Left lobe of liver (tissue), 2 donors: ENCODE measurements around the gene EEF1A2. TPM values are rescaled to one million over a fixed set of nuclear protein-coding genes. Genes with fewer than 3 reads are reported as not detected.
A peak's percentile ranks its signal among the peaks of the same experiment; 100 is the strongest.

Experiments used
- ATAC-seq: fragments of 200-7000 bp; cut with Tn5 transposase; one replicate; pipeline ENCODE4 v1.9.1; 2020; ENCODE audit warnings: mild to moderate bottlenecking, moderate library complexity
- DNase-seq: peaks from one replicate; pipeline ENCODE4 v3.0.0-alpha.2; 2020; ENCODE audit warnings: low spot score
- total RNA-seq: library from RNA; stranded (reverse); gene quantifications from one replicate; pipeline ENCODE4 v1.2.1, GENCODE V29; 2021
- donor health status: DM: no; HTN: no; CAD: no; lungs with moderate emphysema.
- donor health status: DM: no; HTN: yes; CAD: no.

Gene EEF1A2
- total RNA-seq, 1 donor from 2014 or later = 0.73 TPM

GRCh38 chr20:63471981-63472831 is 26.7 kb downstream of the EEF1A2 start, which contains the start of gene KCNQ2:
KCNQ2 (minus strand) TSS chr20:63472655; CDS start chr20:63472463, 192 bp downstream.
- ATAC-seq = no peak
- no peak for DNase-seq

GRCh38 chr20:63471717-63471980 is 27.2 kb downstream of the EEF1A2 start:
- ATAC-seq (no peak), DNase-seq (no peak)

DNA sequence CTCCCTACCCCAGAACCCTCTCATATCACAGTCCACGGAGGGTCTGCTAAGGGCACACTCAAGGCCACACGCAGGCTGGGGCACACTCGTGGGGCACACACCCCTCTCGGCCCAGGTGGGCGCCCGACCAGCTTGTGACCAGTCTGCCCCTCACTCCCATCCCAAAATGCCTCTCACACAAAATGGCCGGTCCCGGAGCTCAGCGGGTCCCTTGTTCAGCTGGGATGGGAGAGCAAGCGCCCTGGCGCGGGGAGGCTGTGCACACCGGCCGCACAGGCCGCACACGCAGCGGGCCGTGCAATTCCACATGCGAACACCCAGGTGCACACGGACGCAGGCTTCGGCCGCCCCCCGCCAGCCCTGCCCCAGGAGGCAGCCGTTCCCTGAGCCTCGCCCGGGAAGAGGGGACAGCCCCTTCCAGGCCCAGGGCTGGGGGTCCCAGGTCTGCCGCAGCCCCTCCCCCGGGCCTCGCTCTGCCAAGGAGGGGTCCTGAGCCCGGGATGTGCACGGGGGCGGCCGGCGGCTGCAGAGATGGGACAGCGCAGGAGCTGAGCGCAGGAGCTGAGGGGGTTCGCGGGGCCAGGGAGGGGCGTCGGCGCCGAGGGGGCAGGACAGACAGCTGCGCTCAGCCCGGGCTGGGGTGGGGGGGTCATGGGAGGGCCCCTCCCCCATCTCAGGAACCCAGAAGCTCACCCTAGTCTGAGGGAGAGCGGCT is 27.7 kb downstream of the EEF1A2 start:
- DNase-seq = no peak
- ATAC-seq = peak; percentile 31

DNA sequence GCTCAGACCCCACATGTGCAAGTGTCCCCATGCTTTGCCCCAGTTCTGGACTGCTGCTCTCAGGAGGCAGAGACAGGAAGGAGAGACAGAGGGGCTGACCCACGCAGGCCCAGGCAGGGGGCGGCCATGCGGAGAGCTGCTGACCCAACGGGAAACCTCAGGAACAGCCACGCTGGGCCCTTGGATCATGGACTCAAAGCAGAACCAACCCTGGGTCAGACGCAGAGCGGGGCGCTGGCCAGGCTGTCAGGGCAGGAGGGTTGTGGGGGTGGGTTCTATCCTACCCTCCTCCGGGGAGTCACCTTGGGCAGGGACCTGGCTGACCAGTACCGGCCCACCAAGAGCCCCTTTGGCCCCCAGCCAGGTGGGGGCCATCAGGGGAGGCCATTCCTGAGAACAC is 28.5 kb downstream of the EEF1A2 start:
- no peak for DNase-seq
- ATAC-seq = no peak

DNA sequence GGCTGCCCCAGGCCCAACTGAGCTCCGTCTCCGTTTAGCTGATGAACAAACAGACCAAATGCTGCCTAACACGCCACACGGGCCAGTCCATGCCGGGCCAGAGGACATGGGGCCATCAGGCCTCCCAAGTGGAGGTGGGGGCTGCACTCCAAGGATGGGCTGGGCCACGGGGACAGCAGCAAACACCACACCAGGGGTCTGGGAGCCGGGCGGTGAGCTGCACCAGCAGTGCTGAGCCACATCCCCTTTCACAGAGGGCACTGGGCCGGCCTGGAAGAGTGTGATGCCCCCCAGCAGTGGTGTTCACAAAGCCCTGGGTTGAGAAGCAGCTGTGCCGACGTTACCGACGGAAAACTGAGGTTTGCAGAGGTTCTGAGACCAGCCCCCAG is 29.2 kb downstream of the EEF1A2 start:
- ATAC-seq (no peak), DNase-seq (no peak)

DNA sequence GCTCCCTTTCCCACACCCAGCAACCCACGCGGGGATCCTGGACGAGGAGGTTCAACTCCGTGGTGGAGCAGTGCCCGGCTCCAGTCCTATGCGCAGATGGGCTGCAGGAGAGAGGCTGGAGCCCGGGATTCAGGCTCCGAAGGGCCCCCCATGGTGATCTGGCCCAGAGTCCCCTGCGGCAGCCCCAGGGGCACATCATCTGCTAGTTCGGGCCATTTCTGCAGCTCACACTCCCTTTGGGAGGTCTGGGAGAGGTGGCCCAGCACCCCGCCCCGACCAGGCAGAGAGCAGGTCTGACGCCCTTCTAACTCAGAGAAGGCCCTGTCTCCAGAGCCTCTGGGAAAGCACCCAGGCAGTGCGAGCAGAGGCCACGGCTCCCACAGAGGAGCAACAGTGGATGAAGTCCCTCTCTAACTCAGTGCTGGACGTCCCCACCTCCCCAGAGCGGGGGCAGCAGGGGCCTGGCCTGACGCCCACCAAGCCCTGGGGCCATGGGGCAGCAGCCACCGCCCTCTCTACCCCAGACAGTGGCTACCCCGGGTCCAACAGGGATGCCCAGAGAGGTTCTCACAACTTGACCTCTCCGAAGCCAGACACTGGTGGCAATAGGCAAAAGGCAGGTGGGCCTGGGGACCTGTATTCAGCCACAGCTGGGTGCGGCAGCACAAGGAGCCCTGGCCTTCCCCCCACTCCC is 29.7 kb downstream of the EEF1A2 start:
- DNase-seq = no peak
- no peak for ATAC-seq

DNA sequence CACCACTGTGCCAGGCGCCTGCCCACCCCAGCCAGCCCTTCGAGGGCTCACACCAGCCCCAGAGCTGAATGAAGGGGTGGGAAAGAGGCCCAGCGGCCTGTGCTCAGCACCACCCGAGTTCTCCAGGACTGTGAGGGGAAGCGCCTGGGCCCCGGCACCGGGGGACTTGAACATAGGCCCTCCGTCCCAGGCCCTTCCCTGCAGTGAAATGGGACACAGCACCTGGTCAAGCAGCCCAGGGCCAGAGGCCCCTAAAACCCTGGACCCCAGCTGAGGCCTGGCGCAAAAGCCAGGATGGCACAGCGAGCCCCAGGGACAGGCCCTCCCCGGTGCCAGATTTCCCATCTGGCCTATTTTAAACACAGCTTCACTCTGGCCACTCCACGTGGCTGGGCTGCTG is 30.5 kb downstream of the EEF1A2 start:
- DNase-seq = no peak
- no peak for ATAC-seq

GRCh38 chr20:63467294-63468083 is 31.4 kb downstream of the EEF1A2 start:
- DNase-seq = no peak
- no peak for ATAC-seq

- DNase-seq = no peak
- no peak for ATAC-seq
Measured at GRCh38 chr20:63466861-63467260, 32.0 kb downstream of the EEF1A2 start.

- DNase-seq (no peak), ATAC-seq (no peak)
Measured at GRCh38 chr20:63466250-63466825, 32.5 kb downstream of the EEF1A2 start.

- ATAC-seq = no peak
Measured at GRCh38 chr20:63465380-63466249, 33.3 kb downstream of the EEF1A2 start.

GRCh38 chr20:63464289-63464635 is 34.6 kb downstream of the EEF1A2 start:
- ATAC-seq (no peak), DNase-seq (no peak)

More at GRCh38 chr20:63465380-63466249, 33.3 kb downstream of the EEF1A2 start:
- DNase-seq = no peak

DNA sequence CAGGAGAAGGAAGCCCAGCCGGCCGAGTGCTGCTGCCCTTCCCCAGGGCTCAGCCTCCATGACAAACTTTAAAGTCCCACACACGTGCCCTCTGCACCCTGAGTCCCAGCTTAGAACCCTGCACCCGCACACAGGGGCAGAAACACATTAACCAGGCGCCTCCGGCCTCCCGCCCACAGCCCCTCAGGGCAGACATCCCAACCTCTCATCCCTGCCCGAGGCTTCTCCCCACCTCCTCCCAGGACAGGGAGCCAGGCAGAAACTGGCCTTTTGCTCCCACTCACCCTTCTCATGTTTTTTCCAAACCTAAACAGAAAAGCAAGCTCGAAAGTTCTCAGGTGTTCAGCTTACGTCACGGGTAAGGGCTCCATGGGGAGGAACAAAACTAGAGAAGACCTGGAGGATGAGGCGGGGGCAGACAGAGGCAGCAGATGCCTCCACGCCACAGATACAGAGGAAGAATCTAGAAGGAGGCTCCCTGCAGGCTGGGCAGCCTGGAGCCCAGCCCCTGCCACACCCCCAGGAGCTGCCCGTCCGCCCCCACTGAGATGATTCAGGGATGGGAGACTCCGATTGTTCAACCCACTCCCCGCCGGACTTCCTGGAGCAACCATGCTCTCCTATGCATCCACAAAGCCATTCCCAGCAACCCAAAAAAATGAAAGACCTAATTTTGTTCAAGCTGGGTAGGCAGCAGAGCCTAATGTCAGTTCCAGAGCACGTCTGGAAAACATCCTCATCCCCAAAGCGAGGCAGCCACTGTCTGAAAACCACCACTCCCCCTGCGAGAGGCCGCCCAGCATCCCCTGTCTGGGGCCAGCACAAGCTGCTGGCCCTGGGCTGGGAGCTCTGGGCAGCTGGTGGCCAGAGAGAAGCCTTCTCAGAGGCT is 35.2 kb downstream of the EEF1A2 start:
- DNase-seq = no peak

DNA sequence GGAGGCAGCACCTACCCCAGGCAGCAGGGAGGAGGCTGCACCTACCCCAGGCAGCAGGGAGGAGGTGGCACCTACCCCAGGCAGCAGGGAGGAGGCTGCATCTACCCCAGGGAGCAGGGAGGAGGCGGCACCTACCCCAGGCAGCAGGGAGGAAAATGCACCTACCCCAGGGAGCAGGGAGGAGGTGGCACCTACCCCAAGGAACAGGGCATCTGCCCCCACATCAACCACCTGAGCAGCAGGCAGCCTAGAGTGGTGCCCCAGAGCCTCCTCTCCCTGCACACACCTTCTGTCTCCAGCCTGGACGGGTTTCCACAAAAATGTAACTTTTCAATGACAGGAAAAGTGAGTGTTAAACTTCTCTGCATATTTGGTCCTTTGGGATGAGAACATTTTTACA is 36.6 kb downstream of the EEF1A2 start:
- DNase-seq = no peak

More for the DNA sequence above, 35.2 kb downstream of the EEF1A2 start:
- no peak for ATAC-seq

GRCh38 chr20:63461104-63461763 is 37.6 kb downstream of the EEF1A2 start:
- DNase-seq (no peak), ATAC-seq (peak; percentile 24)

More for the DNA sequence above, 36.6 kb downstream of the EEF1A2 start:
- no peak for ATAC-seq

DNA sequence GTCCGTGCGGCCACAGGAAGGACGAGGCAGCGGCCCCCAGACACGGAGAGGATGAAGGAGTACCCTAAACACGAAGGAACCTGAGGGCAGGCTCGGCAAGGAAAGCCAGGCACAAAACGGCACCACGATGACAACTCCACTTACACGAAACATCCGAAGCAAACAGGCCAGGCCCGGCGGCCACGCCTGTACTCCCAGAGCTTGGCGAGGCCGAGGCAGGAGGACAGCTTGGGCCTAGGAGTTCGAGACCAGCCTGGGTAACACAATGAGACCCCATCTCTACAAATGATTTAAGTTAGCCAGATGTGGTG is 39.9 kb downstream of the EEF1A2 start:
- no peak for ATAC-seq
- no peak for DNase-seq

DNA sequence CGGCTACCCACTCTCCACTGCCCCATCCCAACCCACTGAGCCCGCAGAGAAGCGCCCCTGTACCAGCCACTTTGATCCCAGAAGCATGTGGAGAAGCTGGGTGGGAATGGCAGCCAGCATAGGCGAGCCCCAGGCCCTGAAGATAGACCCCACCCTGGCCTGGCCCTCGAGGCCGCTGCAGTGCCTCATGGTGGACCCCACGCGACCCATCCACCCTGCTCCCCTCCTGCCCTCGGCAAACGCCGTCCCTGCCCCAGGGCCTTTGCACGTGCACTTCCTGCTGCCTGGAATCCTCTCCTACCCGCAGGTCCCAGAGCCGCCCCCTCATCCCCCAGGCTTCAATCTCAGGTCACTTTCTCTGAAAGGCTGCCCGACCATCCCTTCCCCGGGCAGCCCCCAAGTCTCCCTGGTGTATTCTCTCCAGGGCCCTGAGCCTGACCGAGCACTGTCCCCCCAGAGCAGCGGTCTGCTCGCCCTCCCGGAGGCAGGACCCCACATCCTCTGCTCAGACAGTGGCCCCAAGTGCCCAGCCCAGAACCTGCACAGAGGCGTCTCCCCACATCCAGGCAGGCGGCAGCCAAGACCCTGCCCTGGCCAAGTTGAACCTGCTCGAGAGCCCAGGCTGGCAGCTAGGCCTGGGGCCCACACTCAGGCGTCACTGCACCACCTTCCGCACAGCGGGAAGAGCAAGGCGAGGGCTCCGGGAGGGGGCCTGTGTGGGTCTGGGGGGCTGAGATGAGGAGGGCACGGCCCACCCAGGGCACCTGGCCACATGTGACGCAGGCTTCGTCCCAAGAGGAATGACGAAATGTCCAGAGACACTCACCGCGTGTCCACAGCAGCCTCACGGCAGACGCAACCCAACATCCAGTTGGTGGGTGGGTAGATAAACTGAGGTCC is 40.5 kb downstream of the EEF1A2 start:
- DNase-seq (no peak), ATAC-seq (no peak)
